Parietal lobe (tissue), 1 donor: ENCODE data around the gene TNIP2. TPM values are rescaled to one million over a fixed set of nuclear protein-coding genes. Genes with fewer than 3 reads are reported as not detected.

ENCODE experiments used
- total RNA-seq: library from RNA; depleted of rRNA; stranded (reverse); fragments of >200 nt; gene quantifications from one replicate; pipeline ENCODE4 v1.2.3, GENCODE V29; 2014

TNIP2 gene
- 6.9 TPM for total RNA-seq

GRCh38 chr4:2755821-2756690, at the start of gene TNIP2:
TSS of gene TNIP2 (minus strand) at chr4:2756336. CDS start at chr4:2756289, 47 bp downstream.

DNA sequence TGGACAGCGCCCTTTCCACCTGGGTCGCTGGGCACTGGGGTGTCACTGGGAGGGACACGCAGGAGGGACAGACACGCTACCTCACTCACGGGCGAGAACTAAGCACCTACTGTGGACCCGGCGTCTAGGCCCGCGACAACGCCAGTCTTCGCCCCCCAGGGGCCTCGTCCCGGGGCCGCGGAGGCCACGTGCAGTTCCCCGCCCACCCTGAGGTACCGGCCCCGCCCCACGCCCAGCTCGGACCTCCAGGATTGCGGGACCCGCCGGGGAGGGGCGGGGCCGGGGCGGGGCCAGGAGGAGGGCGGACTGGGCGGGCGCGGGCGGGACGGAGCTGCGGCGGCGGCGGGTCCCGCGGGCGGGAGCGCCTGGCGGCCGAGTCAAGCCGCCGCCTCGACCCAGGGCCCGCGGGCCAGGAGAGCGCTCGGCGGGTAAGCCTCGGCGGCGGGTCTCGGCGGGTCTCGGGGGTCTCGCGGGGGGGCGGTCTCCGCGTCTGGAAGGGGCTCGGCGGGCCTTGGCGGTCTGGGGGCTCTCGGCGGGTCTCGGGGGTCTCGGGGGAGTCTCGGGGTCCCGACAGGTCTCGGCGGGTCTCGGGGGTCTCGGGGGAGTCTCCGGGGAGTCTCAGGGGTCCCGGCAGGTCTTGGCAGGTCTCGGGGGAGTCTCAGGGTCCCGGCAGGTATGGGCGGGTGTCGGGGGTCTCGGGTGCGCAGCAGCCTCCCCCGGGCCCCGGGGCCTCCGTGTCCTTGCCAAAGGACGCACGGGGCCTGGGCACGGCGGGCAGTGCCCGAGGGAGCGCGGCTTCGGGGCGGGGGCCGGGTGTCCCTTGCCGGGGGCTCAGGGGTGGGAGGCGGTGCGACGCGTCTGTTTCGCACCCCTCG, 36.8 kb upstream of the TNIP2 start, which contains the start of gene SH3BP2:
Gene SH3BP2 (plus strand): TSS at position 375 of the 875 bp plus-strand sequence. CDS start 27,533 bp downstream, outside the sequence.

Other genes with a start within 250 kb of the TNIP2 start
- gene FAM193A, start 219.7 kb downstream of the TNIP2 start, total RNA-seq = 42.3 TPM
- 59.8 TPM for gene SH3BP2, start 36.7 kb upstream of the TNIP2 start, total RNA-seq
- 324 TPM for gene ADD1, start 87.5 kb upstream of the TNIP2 start, total RNA-seq
- gene NOP14, start 207.1 kb upstream of the TNIP2 start, total RNA-seq = 8.1 TPM
- 37.6 TPM for gene GRK4, start 207.2 kb upstream of the TNIP2 start, total RNA-seq